NCI-H345 treated with DMSO at 0.1 percent for 48 hours (cell line): ENCODE measurements around the gene RIPPLY3.

Experiments used
- DNase-seq: peaks from one replicate; lab custom pipeline; 2025; ENCODE audit not compliant: unreplicated experiment; lab: John Stamatoyannopoulos, UW

RIPPLY3 gene, protein sequence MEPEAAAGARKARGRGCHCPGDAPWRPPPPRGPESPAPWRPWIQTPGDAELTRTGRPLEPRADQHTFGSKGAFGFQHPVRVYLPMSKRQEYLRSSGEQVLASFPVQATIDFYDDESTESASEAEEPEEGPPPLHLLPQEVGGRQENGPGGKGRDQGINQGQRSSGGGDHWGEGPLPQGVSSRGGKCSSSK

DNA sequence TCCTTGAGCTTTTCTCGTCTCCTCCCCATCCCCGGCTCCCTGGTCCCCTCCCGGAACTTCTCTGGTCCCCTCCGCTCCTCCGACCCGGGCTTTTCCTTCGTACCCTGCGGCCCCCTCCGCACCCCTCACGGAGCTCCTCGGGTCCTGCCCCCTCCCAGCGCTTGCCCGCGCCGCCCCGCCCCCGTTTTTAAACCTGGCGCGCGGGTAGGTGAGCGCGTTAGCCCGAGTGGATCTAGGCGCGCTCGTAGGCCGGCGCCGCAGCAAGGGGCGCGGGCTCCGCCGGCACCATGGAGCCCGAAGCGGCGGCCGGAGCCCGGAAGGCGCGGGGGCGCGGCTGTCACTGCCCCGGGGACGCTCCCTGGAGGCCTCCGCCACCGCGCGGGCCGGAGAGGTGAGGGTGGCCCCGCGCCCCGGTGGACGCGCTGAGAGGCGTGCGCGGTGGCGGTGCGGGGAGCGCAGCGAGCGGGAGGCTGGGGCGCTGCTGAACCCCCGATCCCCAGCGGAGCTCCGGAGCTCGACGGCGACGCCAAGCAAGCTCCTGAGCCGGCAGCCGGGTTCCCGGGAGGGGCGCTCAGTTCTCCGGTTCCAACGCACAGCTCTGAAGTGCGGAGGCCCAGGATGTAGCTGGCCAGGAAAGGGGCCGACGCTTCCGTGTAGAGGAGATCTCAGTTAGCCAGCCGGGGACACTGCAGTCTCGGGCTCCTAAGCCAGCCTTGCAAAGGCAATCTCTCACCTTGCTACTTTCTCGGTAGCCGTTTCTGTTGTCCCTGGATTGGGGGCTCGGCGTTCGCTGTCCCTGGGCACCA, at the start of gene RIPPLY3:
TSS of gene RIPPLY3 (plus strand) at position 217 of the 806 bp plus-strand sequence. CDS start at position 288, 71 bp downstream.
- peak; percentile 49 for DNase-seq

DNA sequence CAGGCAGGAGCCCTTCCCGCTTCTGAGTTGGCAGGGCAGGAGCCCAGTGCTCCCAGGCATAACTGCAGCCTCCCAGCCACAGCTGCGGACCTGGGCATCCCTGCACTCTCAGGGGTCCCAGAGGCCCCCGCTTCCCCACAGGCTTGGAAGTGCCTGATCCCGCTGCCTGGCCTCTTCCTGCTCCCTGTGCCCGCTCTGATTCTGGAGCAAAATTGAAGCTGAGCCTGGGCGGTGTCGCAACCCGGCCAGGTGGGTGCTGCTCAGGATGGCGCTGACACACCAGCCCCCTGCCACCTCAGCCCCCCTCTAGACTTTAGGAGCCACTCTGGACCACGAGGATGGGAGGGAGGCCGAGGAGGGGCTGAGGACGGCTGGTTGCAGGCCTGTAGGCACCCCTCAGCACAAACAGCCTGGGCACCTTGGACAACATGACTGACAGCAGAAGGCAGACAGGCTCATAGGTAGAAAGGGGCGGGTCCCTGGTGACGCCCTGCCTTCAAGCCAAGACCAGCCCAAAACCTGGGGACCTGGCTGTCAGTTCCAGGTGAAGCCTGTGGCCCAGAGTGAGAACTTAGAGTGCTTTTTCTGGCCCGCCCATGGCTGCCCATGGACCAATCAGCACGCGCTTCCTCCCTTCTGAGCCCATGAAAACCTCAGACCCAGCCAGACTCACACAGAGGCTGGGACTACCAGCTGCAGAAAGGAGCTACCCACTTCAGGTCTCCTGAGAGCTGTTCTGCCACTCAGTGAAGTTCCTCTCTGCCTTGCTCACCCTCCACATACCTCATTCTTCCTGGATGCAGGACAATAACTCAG, 47.3 kb upstream of the RIPPLY3 start:
- no peak for DNase-seq

DNA sequence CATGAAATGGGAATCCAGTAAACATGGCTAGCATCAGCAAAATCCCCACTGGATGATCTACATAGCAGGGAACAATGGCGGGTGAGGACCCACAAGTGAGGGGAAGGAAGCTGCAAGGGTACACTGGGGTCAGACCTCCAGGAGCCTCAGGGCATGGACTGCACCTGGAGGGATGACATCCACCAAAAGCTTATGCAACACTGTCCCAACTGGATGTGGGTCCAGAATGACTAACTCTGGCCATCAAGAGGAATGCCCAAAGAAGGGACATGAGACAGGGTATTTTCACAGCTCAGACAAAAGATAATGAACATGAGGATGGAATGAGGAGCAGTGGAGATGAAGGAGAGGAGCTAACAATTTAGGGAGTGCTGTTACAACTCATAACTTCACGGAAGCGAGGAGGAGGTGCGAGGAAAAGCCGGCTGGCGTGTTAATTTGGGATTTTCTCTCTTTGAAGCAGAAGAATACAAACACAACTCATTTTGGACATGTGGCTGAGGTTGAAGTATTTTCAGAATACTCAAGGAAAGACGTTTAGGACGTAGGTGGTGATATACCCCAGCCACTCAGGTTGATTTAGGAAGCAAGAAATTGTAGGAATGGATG, 45.7 kb upstream of the RIPPLY3 start:
- no peak for DNase-seq

DNA sequence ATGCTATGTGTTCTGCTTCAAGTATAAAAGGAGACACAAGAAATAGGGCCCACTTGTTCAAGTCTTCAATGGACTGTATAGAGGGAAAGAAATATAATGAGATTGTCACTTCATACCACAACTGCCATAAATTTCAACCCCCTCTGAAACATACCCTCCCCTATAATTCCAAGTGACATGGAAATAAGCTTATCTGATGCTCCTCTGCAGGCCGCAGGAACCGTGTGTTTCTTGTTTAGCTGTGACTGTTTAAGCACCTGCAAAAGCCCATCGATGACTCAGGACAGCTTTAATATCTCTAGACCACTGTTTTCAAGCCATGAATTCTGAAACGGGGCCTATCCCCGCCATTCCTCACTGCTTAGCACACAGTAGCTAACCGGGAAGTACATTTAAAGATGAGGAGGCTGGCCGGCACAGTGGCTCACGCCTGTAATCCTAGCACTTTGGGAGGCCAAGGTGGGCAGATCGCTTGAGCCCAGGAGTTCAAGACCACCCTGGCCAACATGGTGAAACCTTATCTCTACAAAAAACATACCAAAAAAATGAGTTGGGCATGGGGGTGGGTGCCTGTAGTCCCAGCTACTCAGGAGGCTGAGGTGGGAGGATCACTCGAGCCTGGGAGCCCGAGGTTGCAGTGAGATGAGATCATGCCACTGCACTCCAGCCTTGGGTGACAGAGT, 44.3 kb upstream of the RIPPLY3 start:
- no peak for DNase-seq

DNA sequence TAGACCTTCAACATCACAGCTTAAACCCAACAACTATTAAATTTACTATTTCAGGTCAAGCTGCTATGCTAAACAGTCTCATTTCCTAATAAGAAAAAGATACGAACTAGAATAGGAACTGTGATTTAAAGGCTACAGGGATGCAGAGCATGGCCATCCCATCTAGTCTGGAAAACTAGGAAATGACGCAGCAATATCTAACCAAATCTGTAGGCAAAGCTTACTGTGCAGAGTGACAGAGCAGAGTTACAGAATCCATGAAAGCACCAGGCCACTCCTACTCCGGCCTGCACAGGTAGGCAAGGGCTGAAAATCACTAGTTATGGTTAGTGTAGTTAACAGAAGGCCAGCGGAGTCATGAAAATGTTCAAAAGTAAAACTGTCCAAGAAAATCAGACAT, 42.1 kb upstream of the RIPPLY3 start:
- no peak for DNase-seq

DNA sequence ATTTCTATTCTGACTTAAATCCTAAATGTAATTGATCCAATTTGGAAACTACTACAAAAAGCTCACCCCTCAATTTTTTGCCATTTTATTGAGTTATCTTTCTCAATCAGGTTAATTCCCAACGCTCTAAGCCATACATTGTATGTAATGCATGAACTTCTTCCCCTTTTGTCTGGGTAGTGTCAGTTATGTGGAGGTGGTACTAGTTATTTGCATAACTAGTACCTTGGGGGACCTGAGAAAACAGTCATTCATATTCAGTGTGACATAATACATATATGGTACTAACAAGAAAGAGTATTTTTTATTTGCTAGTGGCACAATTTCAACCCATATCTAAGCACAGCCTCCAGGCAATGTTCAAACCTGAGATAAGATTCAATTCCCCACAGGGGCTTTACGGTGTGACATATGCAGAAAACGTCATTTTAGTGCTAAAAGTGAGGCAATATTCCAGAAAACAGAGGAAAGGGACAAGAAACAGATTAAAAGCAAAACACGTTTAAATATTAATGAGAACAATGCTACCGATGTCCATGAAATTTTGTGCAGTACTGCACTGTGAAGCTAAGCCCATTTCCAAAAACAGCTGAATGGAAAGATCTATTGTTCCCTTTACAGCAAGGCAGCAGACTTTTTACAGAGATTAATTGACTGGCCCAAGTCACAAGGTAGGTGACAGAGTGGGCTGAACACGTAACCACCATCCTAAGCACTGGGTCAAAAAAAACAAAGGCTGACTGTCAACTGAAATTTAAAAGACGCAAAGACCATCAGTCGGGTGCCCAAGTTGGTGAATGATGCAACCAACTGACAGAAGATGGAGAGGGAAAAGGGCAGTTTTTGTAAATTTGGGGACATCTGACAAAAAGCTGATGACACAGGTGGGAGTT, 41.4 kb upstream of the RIPPLY3 start:
- DNase-seq: no peak

DNA sequence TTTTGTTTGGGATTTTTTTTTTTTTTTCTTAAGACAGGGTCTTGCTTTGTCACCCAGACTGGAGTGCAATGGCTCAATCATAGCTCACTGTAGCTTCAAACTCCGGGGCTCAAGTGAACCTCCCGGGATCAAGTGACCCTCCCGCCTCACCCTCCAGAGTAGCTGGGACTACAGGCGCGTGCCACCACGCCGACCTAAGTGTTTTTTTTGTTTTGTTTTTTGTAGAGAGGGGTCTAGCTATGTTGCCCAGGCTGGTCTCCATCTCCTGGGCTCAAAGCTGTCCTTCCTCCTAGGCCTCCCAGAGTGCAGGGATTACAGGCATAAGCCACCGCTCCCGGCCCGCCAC, 40.8 kb upstream of the RIPPLY3 start:
- DNase-seq: no peak

DNA sequence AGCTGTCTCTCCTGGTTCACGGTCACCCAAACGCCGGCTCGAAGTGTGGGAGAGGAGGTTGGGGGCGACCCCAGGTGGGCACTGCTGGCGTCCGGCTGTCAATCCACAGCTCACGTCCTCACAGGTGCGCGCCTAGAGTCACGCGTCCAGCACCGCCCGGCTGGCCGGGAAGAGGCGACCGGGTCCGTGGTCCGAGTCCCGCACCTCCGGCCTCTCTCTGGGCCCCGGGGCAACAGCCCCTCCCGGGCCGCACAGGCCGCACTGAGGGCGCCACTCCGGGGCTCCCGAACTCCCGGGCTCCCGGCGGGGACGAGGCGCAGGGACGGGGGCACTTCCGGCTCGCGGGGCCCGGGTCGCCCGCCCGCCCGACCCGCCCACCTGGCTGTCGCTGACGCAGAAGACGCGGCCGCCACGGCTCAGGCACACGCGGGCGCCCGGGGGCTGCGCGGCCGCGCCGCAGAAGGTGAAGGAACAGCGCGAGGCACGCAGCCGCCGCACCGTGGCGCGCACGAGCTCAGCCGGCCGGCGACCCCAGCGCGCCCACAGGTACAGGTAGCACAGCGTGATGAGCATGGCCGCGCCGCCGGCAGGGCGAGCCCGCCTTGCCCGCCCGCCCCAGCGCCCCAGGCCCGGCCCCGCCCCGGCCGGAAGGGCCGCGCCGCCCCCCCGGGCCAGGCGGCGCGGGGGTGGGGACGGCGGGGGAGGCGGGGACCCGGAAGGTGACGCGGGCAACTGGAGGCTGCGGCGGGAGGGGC, 40.3 kb upstream of the RIPPLY3 start, which contains the start of gene HLCS:
TSS of gene HLCS (minus strand) at position 604 of the 755 bp plus-strand sequence. CDS start at position 573, 31 bp downstream.
- DNase-seq: peak; percentile 55

DNA sequence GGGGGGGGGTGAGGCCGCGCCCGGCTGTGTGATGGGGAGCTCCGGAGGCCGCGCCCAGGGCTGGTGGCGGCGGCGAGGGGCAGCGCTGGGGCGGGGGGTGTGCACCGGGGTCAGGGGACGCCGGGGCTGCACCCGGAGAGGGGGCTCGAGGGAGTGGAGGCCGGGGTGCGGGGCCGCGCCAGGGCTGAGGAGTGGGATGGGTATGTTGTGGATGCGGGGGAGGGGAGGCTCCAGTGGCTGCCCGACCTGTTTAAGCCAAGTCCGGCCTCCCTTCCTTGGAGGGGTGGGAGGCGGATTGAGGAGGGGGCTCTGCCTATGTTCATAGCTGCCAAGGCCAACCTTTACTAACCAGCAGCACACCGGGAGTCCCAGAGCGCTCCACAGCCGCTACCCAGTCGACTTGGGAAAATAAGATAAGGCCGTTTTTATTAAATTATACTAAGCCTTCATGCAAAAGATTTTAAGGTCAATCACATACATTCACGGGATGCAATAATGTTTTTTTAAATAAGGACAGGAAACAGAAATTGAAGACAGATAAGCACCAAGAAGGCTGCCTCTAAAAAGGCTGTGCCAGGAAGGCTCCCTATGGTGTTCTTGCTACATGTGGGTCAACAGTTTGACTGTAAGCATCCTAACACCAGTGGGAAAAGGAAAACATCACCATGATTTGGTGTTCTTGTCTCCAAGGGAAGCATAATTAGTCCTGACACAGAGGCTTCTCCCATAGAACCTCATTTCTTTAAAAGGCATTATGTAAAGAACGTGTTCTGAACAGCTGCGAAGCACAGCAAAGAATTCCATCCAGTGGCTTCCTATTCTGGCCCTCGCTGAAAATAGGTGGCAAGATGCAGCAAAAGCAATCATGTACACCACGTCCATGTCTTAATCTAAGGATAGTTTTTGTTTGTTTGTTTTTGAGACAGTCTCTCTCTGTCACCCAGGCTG, 39.4 kb upstream of the RIPPLY3 start:
- peak; percentile 48 for DNase-seq

DNA sequence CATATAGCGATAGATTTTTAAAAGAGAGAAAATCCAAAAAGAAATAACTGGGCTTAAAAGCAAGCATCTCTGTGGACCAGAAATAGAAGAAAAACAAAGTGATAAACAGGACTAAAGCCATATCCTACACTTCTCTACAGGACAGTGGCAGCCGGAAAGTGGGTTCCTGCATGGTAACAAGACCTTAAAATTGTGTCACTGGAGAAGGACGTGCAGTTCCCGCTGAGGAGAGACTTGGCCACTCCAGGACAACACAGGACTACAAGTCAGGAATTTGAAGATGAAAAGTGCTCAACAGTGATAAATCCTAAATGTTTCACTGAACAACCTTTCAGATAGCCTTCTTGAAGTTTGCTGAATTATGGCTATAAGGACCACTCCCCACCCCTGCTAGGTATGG, 38.1 kb upstream of the RIPPLY3 start:
- no peak for DNase-seq

DNA sequence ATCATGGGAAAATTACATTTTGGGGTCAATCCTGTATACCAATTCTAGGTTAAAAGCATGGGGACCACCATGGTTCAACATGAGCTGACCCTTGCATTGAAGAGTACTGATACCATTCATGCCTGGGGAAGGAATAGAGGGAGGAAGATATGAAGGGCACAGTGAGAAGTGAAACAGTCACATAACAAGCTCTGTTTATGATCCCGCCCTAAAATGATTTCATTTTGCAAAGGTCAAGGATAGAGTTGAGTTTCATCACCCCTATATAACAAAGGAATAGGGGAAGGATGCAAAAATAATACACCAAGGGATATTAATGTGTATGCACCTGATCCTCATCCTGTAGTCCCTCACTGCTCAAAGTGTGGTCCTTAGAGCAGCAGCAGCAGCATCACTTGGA, 37.5 kb upstream of the RIPPLY3 start:
- DNase-seq: no peak

DNA sequence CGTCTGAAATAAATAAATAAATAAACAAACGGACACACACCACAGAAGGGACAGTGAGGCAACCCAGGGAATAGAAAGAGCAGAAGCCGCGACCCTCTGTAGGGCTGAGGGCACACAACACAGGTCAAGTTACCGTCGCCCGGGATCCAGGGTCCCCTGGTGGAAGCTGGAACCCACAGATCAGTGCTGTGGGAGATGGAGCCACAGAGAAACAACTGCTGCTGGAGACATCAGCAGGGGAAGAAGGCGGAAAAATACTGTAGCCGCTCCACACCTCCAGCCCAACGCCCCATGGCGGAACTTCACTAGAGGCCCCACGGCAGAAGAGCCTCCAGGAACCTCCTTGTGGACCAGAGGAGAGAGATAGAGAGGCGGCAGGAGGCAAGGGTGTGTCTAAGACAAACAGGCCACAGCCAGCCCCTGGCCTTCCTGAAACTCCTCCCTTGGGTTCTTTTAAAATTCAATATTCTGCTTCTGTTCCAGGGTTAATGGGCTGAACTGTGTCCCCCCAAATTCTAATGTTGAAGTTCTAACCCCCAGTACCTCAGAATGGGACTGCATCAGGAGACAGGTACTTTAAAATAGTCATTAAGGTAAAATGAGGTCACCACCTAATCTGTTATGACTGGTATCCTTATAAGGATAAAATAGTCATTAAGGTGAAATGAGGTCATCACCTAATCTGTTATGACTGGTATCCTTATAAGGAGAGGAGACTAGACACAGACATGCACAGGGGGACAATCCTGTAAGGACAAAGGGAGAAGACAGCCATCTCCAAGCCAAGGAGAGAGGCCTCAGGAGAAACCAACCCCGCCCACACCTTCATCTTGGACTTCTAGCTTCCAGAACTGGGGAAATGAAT, 32.3 kb upstream of the RIPPLY3 start:
- DNase-seq: no peak

DNA sequence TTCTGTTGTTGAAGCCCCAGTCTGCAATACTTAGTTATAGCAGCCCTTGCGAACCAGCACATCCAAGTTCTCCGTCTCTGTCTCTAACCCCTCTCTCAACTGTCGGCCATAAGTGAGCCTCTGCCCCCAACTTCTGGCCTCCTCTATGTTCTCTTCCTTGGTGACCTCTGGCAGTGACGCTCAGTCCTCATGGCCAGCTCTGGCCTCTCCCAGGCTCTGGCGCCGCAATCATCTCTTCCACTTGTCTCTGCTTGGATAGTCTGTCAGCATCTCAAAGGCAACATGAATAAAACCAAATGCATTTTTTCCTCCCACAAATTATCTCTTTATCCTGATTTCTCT, 31.7 kb upstream of the RIPPLY3 start:
- no peak for DNase-seq

DNA sequence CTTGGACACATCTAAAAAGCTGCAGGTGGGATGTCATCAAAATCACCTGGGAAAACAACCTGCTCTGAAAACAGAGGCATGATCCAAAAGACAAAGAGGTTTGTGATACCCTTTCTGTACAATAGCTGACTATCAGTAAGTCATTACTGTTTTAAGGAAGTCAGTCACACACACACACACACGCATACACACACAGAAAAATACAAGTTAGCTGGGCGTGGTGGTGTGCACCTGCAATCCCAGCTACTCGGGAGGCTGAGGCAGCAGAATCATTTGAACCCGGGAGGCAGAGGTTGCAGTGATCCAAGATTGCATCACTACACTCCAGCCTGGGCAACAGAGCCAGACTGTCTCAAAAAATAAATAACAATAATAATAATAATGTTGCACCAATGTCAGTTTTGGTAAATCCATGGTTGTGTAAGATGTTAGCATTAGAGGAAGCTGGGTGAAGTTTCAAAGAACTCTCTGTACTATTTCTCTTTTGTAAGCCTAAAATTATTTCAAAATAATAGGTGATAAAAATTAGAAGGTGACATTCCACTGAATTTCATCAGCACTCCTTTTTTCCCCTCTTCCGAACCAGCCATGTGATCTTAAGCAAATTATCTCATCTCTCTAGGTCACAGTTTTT, 30.2 kb upstream of the RIPPLY3 start:
- DNase-seq: no peak

DNA sequence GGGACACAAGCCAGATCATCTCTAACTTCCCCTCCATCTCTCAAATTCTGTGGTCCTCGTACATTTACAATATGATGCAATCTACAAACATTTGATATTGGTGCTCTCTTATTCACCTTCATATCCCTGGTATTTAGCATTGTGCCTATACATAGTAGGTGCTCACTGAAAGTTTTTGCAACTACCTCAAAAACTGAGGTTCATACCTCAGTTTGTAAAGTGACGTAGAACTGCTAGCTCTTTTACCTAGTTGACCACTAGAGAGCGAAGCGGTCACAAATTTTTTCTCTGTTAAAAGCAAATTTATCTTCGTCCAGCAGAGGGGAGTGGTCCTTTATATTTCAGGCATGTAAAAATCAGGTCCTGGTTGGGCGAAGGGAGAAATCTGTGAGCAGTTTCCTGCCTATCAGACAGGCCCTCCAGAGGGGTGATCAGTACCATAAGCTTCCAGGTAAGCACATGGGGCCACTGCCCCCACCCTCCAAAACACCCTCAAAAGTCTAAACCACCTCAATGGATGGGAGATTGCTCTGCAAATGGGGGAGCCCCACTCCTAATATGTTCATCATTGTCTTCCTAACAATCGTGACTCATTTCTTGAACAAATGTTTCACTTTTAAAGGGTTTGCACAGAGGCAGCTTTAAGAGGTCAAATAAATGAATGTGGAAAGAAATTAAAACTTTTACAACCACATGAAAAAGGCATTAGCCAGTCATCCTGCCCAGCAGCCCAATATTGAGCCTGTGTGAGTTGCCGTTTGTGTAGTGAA, 29.4 kb upstream of the RIPPLY3 start:
- peak; percentile 53 for DNase-seq
